Measurements from ENCODE around the gene PAM.

The PAM gene

GRCh38 chr5:103075442-103075841, 320.3 kb downstream of the PAM start:
- no peak for DNase-seq
